Lower lobe of right lung (tissue), 2 donors: ENCODE results near the gene TLCD3B. TPM values are rescaled to one million over a fixed set of nuclear protein-coding genes. Genes with fewer than 3 reads are reported as not detected.

Experiments used
- ATAC-seq, 2 donors: fragments of 200-7000 bp; cut with Tn5 transposase; one replicate each; pipeline ENCODE4 v1.9.1; 2020 to 2022; ENCODE audit warnings: mild to moderate bottlenecking in 2 of 2, moderate library complexity in 2 of 2
- DNase-seq: peaks from one replicate; pipeline ENCODE4 v3.0.0-alpha.2; 2020
- H3K27ac ChIP-seq: fragments of 200-600 bp; one replicate; pipeline ENCODE4 v1.8.0; 2022
- H3K27me3 ChIP-seq: fragments of 200-600 bp; one replicate; pipeline ENCODE4 v1.8.0; 2022; ENCODE audit warnings: low read depth
- H3K36me3 ChIP-seq: fragments of 200-600 bp; one replicate; pipeline ENCODE4 v1.8.0; 2022; ENCODE audit warnings: mild to moderate bottlenecking
- H3K4me1 ChIP-seq: fragments of 200-600 bp; one replicate; pipeline ENCODE4 v1.8.0; 2022
- H3K4me3 ChIP-seq: fragments of 200-600 bp; one replicate; pipeline ENCODE4 v1.8.0; 2022; ENCODE audit warnings: mild to moderate bottlenecking
- H3K9me3 ChIP-seq: fragments of 200-600 bp; one replicate; pipeline ENCODE4 v1.8.0; 2022
- CTCF ChIP-seq: fragments of 200-600 bp; IDR thresholded peaks from one replicate; pipeline ENCODE4 v1.8.0; 2022; ENCODE audit warnings: antibody characterized with exemption, mild to moderate bottlenecking
- intact Hi-C: fragments of 100-400 bp; cut with DNase I; formaldehyde crosslinking; loops from one replicate; pipeline ENCODE4 v1.11.0; 2022
- total RNA-seq: library from RNA; stranded (reverse); fragmentation: NEBNext Ultra II Directional; extraction: Animal tissue kit (Norgen Biotek cat#: 25700); gene quantifications from one replicate; pipeline ENCODE4 v1.2.1, GENCODE V29; 2021
- donor health status: DM: no; HTN: yes; CAD: no; lungs with severe emphysema.

The TLCD3B gene
- total RNA-seq, 1 donor from 2014 or later = not detected

- H3K4me3 ChIP-seq = no peak overlapping the region
- H3K27ac ChIP-seq = no peak overlapping the region
- ATAC-seq = no peak
- H3K9me3 ChIP-seq = no peaks in the 10 kb centered on the region
- DNase-seq = no peak
- TF ChIP-seq CTCF = no peak
- H3K36me3 ChIP-seq = peaks cover 10% of the 10 kb centered on the region
- H3K4me1 ChIP-seq = peaks cover 21% of the 10 kb centered on the region
- intact Hi-C loops = no loop called here
- H3K27me3 ChIP-seq = peaks cover 33% of the 10 kb centered on the region
Observed at GRCh38 chr16:30006659-30007377, 24.3 kb downstream of the TLCD3B start.

GRCh38 chr16:30006095-30006473 lies 25.0 kb downstream of the TLCD3B start:
- ATAC-seq (no peak), DNase-seq (no peak)
- Histone ChIP-seq H3K27me3 (peaks cover 25% of the 10 kb centered on the region), H3K9me3 (no peaks in the 10 kb centered on the region), H3K4me3 (no peak overlapping the region), H3K36me3 (peaks cover 12% of the 10 kb centered on the region), H3K4me1 (peaks cover 15% of the 10 kb centered on the region), H3K27ac (no peak overlapping the region)
- no peak for TF ChIP-seq CTCF
- intact Hi-C loops = no loop called here

GRCh38 chr16:30005341-30006094 lies 25.6 kb downstream of the TLCD3B start:
- ATAC-seq = peak; percentile 65 to 73
- Histone ChIP-seq H3K9me3 (no peaks in the 10 kb centered on the region), H3K27me3 (peaks cover 20% of the 10 kb centered on the region), H3K36me3 (peaks cover 17% of the 10 kb centered on the region), H3K27ac (no peak overlapping the region), H3K4me1 (peaks cover 9% of the 10 kb centered on the region), H3K4me3 (no peak overlapping the region)
- intact Hi-C loops = no loop called here
- TF ChIP-seq CTCF = peak; percentile 85
- no peak for DNase-seq

GRCh38 chr16:30004811-30005242 lies 26.2 kb downstream of the TLCD3B start:
- no peak overlapping the region for H3K27ac ChIP-seq
- H3K4me1 ChIP-seq = peaks cover 4% of the 10 kb centered on the region
- H3K36me3 ChIP-seq = peaks cover 23% of the 10 kb centered on the region
- intact Hi-C loops = no loop called here
- TF ChIP-seq CTCF = no peak
- H3K9me3 ChIP-seq = no peaks in the 10 kb centered on the region
- no peak for DNase-seq
- peaks cover 13% of the 10 kb centered on the region for H3K27me3 ChIP-seq
- no peak overlapping the region for H3K4me3 ChIP-seq
- peak; percentile 65 to 76 for ATAC-seq

GRCh38 chr16:30004424-30004776 lies 26.7 kb downstream of the TLCD3B start:
- ATAC-seq (peak; percentile 60), DNase-seq (peak; percentile 51)
- Histone ChIP-seq H3K27ac (no peak overlapping the region), H3K4me3 (no peak overlapping the region), H3K36me3 (peaks cover 23% of the 10 kb centered on the region), H3K9me3 (no peaks in the 10 kb centered on the region), H3K27me3 (peaks cover 8% of the 10 kb centered on the region), H3K4me1 (peaks cover 4% of the 10 kb centered on the region)
- intact Hi-C loops = no loop called here
- no peak for TF ChIP-seq CTCF
